T-helper 2 cell treated with Interferon-gamma antibody and Interleukin-4, amounts not matched to agents 5 μg/mL and 100 μg/mL, for 36 hours (primary cell): ENCODE results near the gene PLEKHA6.
"Not testable (repeated sequence)": the region's sequence is repeated elsewhere in the genome, so short reads cannot be mapped to it uniquely, and the experiment has no call there.

Experiments
- DNase-seq: peaks from one replicate; pipeline ENCODE4 v3.0.0; 2021; ENCODE audit warnings: low spot score
- H3K27ac Mint-ChIP-seq: one replicate; pipeline ENCODE4 v1.8.0; 2021; ENCODE audit warnings: mild to moderate bottlenecking, mixed read lengths
- H3K27me3 Mint-ChIP-seq: one replicate; pipeline ENCODE4 v1.8.0; 2021; ENCODE audit warnings: low read depth, mixed read lengths
- H3K36me3 Mint-ChIP-seq: one replicate; pipeline ENCODE4 v1.8.0; 2021; ENCODE audit warnings: low read depth, mixed read lengths
- H3K4me1 Mint-ChIP-seq: one replicate; pipeline ENCODE4 v1.8.0; 2021; ENCODE audit warnings: low read depth, mixed read lengths
- H3K4me3 Mint-ChIP-seq: one replicate; pipeline ENCODE4 v1.8.0; 2022; ENCODE audit warnings: mild to moderate bottlenecking, moderate library complexity, mixed read lengths
- H3K9me3 Mint-ChIP-seq: one replicate; pipeline ENCODE4 v1.8.0; 2021; ENCODE audit warnings: mixed read lengths

The PLEKHA6 gene

DNA sequence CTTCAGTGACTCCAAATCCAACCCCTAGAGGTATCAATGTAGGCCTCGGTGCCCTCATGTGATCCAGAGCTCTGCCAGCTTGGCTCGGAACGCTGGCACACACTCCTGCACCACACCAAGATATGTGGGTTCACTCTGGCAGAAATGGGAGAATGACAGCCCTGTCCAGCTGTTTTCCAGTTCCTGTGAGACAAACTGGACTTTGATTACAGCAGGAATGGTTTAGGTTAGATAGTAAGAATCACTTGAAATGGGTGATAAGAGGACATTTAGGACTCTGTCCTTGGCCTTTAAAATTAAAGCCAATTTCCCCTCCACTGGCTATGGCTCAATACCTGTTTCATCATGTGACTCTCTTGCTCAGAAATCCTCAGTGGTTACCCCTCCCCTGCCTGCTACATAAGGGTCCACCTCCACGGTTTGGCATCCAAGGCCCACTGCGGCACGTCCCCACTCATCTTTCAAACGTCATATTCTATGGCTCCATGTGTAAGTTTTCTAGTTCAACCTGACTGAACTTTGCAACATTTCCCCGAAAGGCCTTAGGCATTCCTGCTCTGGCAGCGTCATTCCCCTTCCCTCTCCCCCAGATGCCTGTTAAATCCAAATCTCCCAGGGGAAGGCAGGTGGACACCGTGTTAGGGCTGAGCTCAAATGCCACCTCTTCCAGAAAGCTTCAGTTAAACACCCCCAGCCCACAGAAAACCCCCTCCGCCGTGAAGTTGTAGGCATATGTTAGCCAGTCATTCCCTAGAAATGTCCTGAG is 44.7 kb downstream of the PLEKHA6 start:
- Mint-ChIP-seq H3K27me3 (peaks cover 2% of the 10 kb centered on the region), H3K4me3 (no peak overlapping the region), H3K4me1 (no peaks in the 10 kb centered on the region), H3K9me3 (no peaks in the 10 kb centered on the region), H3K36me3 (no peaks in the 10 kb centered on the region), H3K27ac (no peak overlapping the region)
- no peak for DNase-seq

- H3K36me3 Mint-ChIP-seq, result no peaks in the 10 kb centered on the region
- peaks cover 2% of the 10 kb centered on the region for H3K27me3 Mint-ChIP-seq
- no peak for DNase-seq
- no peaks in the 10 kb centered on the region for H3K4me1 Mint-ChIP-seq
- H3K27ac Mint-ChIP-seq, result no peak overlapping the region
- H3K9me3 Mint-ChIP-seq, result no peaks in the 10 kb centered on the region
- H3K4me3 Mint-ChIP-seq, result no peak overlapping the region
Observed at GRCh38 chr1:204314171-204314892, 45.4 kb downstream of the PLEKHA6 start.

DNA sequence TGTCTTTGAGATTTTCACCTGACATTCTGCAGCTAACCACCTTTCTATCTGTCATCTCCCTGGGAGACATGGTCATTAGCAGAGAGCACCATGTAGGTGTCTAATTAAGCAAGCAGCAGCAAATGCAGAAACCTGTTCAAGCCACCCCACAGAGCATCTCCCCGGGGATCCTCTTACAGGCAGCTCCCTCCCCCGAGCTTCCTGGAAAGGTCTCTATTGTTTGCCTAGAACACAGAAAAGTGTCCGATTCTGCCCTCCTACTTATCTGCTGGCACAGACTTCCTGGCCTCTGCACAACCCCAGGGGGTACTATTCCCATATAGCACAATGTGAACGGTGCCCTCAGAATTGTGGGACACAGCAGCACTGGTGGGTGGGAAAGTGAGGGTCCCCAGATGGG is 46.1 kb downstream of the PLEKHA6 start:
- DNase-seq, result no peak
- peaks cover 2% of the 10 kb centered on the region for H3K27me3 Mint-ChIP-seq
- no peak overlapping the region for H3K27ac Mint-ChIP-seq
- H3K36me3 Mint-ChIP-seq, result no peaks in the 10 kb centered on the region
- no peaks in the 10 kb centered on the region for H3K9me3 Mint-ChIP-seq
- H3K4me3 Mint-ChIP-seq, result no peak overlapping the region
- H3K4me1 Mint-ChIP-seq, result no peaks in the 10 kb centered on the region

DNA sequence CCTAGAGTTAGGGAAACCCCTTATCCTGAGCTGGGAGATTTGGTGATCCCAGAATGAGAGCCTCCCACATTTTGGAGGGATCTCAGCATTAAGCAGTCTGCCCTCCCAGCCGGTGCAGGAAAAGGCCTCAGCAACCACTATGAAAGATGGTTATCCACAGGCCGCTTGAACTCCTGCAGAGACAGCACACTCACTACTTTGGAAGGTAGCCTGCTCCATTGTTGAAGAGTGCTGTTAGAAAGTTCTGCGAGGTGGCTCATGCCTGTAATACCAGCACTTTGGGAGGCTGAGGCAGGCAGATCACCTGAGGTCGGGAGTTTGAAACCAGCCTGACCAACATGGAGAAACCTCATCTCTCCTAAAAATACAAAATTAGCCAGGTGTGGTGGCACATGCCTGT is 48.8 kb downstream of the PLEKHA6 start:
- not testable (repeated sequence) for H3K27me3 Mint-ChIP-seq, H3K4me3 Mint-ChIP-seq, H3K4me1 Mint-ChIP-seq, H3K36me3 Mint-ChIP-seq, H3K9me3 Mint-ChIP-seq, DNase-seq, H3K27ac Mint-ChIP-seq

DNA sequence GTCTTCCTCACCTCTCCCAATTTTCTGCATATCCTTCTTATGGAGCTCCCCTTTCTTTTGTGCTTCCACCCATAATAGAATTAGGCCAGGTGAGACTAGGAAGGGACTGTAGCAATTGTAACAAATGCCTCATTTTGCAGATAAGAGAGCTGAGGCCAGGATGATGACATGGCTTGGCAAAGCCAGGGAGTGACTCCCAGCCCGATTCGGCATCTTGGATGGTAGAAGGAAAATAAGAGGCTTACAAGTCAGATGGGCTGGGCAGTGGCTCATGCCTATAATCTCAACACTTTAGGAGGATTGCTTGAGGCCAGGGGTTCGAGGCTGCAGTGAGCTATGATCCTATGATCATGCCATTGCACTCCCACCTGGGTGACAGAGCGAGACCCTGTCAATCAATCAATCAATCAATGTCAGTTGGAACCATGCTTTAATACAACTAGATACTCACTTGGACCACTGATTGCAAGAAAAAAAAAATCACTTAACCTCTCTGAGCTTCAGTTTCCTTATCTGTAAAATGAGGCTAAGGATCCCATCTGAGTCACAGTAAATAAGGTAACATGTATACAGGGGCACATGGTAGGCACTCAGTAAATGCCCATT is 51.6 kb downstream of the PLEKHA6 start:
- Mint-ChIP-seq H3K27me3 (peaks cover 13% of the 10 kb centered on the region), H3K9me3 (no peaks in the 10 kb centered on the region), H3K4me1 (no peaks in the 10 kb centered on the region), H3K36me3 (no peaks in the 10 kb centered on the region), H3K27ac (no peak overlapping the region), H3K4me3 (no peak overlapping the region)
- DNase-seq, result no peak

- Mint-ChIP-seq H3K9me3 (no peaks in the 10 kb centered on the region), H3K4me3 (no peak overlapping the region), H3K4me1 (no peaks in the 10 kb centered on the region), H3K27me3 (peaks cover 16% of the 10 kb centered on the region), H3K27ac (no peak overlapping the region), H3K36me3 (no peaks in the 10 kb centered on the region)
- DNase-seq, result no peak
Observed at GRCh38 chr1:204307334-204307883, 52.3 kb downstream of the PLEKHA6 start.

DNA sequence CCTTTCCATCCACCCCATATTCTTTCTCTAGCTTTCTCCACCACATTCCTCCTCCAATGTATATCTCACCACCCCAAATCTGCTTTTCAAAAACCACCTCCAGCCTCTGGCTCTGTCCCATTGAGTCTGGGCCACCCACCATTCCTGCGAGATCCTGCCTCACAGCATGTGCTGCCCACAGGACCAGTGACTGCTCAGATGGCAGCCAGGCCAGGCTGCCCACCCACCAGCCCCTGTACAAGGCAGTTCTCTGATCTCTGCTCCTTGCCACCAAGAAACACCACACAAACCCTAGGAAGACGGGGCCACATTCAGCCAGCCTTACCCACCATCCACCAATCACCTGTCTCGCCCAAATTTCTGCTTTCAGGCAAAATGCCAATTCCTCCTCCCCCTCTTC is 53.7 kb downstream of the PLEKHA6 start:
- Mint-ChIP-seq H3K4me1 (no peaks in the 10 kb centered on the region), H3K36me3 (no peaks in the 10 kb centered on the region), H3K27ac (no peak overlapping the region), H3K9me3 (no peaks in the 10 kb centered on the region), H3K4me3 (no peak overlapping the region), H3K27me3 (peaks cover 21% of the 10 kb centered on the region)
- no peak for DNase-seq

GRCh38 chr1:204304067-204304466 is 55.7 kb downstream of the PLEKHA6 start:
- H3K36me3 Mint-ChIP-seq, result no peaks in the 10 kb centered on the region
- no peaks in the 10 kb centered on the region for H3K9me3 Mint-ChIP-seq
- H3K4me3 Mint-ChIP-seq, result no peak overlapping the region
- H3K27me3 Mint-ChIP-seq, result peaks cover 19% of the 10 kb centered on the region
- DNase-seq, result no peak
- H3K4me1 Mint-ChIP-seq, result no peaks in the 10 kb centered on the region
- H3K27ac Mint-ChIP-seq, result no peak overlapping the region

DNA sequence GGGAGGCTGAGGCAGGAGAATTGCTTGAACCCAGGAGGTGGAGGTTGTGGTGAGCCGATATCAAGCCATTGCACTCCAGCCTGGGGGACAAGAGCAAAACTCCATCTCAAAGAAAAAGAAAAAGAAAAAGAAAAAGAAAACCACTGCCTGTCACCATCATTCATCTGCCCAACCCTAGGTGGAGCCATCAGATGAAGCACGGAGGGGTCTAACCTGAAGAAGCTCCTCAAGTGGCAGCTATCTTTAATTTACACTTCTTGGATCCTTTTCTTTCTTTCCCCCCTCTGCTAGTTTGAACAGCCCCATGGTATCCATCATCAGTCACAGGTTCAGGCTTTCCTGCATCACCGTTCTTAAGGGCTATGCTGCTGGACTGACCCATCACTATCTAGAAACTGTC is 57.0 kb downstream of the PLEKHA6 start:
- Mint-ChIP-seq H3K27me3 (peaks cover 19% of the 10 kb centered on the region), H3K9me3 (no peaks in the 10 kb centered on the region), H3K36me3 (no peaks in the 10 kb centered on the region)

GRCh38 chr1:204301171-204301957 is 58.4 kb downstream of the PLEKHA6 start:
- Mint-ChIP-seq H3K4me1 (no peaks in the 10 kb centered on the region), H3K27me3 (peaks cover 17% of the 10 kb centered on the region), H3K27ac (no peak overlapping the region), H3K4me3 (no peak overlapping the region), H3K9me3 (no peaks in the 10 kb centered on the region), H3K36me3 (no peaks in the 10 kb centered on the region)
- DNase-seq, result no peak

More for the DNA sequence above, 57.0 kb downstream of the PLEKHA6 start:
- no peak for DNase-seq
- H3K27ac Mint-ChIP-seq, result no peak overlapping the region
- no peaks in the 10 kb centered on the region for H3K4me1 Mint-ChIP-seq
- H3K4me3 Mint-ChIP-seq, result no peak overlapping the region

GRCh38 chr1:204299814-204300365 is 59.8 kb downstream of the PLEKHA6 start:
- H3K27ac Mint-ChIP-seq, result no peak overlapping the region
- no peak for DNase-seq
- peaks cover 3% of the 10 kb centered on the region for H3K4me1 Mint-ChIP-seq
- H3K36me3 Mint-ChIP-seq, result no peaks in the 10 kb centered on the region
- peaks cover 12% of the 10 kb centered on the region for H3K27me3 Mint-ChIP-seq
- no peak overlapping the region for H3K4me3 Mint-ChIP-seq
- no peaks in the 10 kb centered on the region for H3K9me3 Mint-ChIP-seq

GRCh38 chr1:204296431-204296988 is 63.2 kb downstream of the PLEKHA6 start:
- Mint-ChIP-seq H3K4me1 (peaks cover 3% of the 10 kb centered on the region), H3K27ac (no peak overlapping the region)

DNA sequence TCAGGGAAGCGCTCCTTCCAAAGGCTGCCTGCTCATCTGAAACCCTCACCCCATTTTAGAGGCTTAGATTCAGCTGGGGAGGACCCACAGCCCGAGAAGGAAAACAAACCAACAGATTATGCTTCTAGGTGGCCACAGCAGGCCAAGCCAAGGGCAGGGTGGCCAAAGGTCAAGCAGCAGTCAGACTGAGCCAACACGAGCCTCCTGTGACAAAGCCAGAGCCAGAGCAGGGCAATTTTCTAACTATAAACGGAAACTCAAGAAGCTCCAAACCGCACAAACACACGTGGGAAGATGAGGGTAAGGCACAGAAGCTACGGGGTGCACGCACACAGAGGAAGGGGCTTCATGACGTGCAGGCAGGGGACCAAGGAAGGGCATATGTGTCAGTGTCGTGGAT is 64.1 kb downstream of the PLEKHA6 start:
- no peak for DNase-seq
- Mint-ChIP-seq H3K27ac (no peak overlapping the region), H3K27me3 (peaks cover 7% of the 10 kb centered on the region), H3K4me3 (peak overlapping the region; percentile 8), H3K9me3 (no peaks in the 10 kb centered on the region), H3K36me3 (no peaks in the 10 kb centered on the region), H3K4me1 (peaks cover 3% of the 10 kb centered on the region)

More at GRCh38 chr1:204296431-204296988, 63.2 kb downstream of the PLEKHA6 start:
- no peaks in the 10 kb centered on the region for H3K36me3 Mint-ChIP-seq
- no peak overlapping the region for H3K4me3 Mint-ChIP-seq
- H3K27me3 Mint-ChIP-seq, result peaks cover 9% of the 10 kb centered on the region
- no peaks in the 10 kb centered on the region for H3K9me3 Mint-ChIP-seq
- DNase-seq, result no peak
